ENCODE measurements around the gene TREM1. TPM values are rescaled to one million over a fixed set of nuclear protein-coding genes. Genes with fewer than 3 reads are reported as not detected.
"Not testable (repeated sequence)": the region's sequence is repeated elsewhere in the genome, so short reads cannot be mapped to it uniquely, and the experiment has no call there.

TREM1 gene
- total RNA-seq, 4 donors from 2014 or later: 1.1 to 3.3 (median 2.1) TPM

- no peak overlapping the region for H3K4me3 ChIP-seq
- 72 to 74% methylated on average over 7 of the region's 7 CpGs for WGBS, 2 donors
- no peaks in the 10 kb centered on the region for H3K27me3 ChIP-seq
- no peak for TF ChIP-seq CTCF (IDR thresholded peaks at IDR 0.05)
- TF ChIP-seq EP300 (IDR thresholded peaks at IDR 0.05): no peak
- no peak for TF ChIP-seq POLR2A (IDR thresholded peaks at IDR 0.05)
- H3K9me3 ChIP-seq: peaks cover 0 to 4% (median 0%) of the 10 kb centered on the region in 4 donors
- no peak for DNase-seq (ENCODE audit: low spot score in 2 of 2)
- no peaks in the 10 kb centered on the region for H3K4me1 ChIP-seq
- H3K36me3 ChIP-seq: no peaks in the 10 kb centered on the region
- no peak overlapping the region for H3K27ac ChIP-seq
Measured at GRCh38 chr6:41247882-41248705, 38.4 kb downstream of the TREM1 start.

- H3K4me1 ChIP-seq: no peaks in the 10 kb centered on the region
- no peaks in the 10 kb centered on the region for H3K36me3 ChIP-seq
- TF ChIP-seq CTCF (IDR thresholded peaks at IDR 0.05) (no peak), EP300 (IDR thresholded peaks at IDR 0.05) (no peak), POLR2A (IDR thresholded peaks at IDR 0.05) (no peak)
- no peak overlapping the region for H3K27ac ChIP-seq
- no peak for DNase-seq (ENCODE audit: low spot score in 2 of 2)
- H3K4me3 ChIP-seq: no peak overlapping the region
- WGBS, 2 donors: 68 to 74% methylated on average over 7 to 9 of the region's 9 CpGs
- H3K27me3 ChIP-seq: no peaks in the 10 kb centered on the region
- peaks cover 0 to 4% (median 0%) of the 10 kb centered on the region in 4 donors for H3K9me3 ChIP-seq
Measured at GRCh38 chr6:41247288-41247865, 39.1 kb downstream of the TREM1 start.

GRCh38 chr6:41246529-41246928 is 40.0 kb downstream of the TREM1 start:
- H3K4me3 ChIP-seq; DNase-seq (ENCODE audit: low spot score in 2 of 2); H3K9me3 ChIP-seq; H3K36me3 ChIP-seq; H3K27ac ChIP-seq; H3K27me3 ChIP-seq; H3K4me1 ChIP-seq: not testable (repeated sequence)
- 92 to 96% methylated on average over 4 of the region's 4 CpGs for WGBS, 2 donors

GRCh38 chr6:41239467-41240159 is 46.9 kb downstream of the TREM1 start:
- 6 to 9% methylated on average over 22 of the region's 22 CpGs for WGBS, 2 donors
- no peak overlapping the region for H3K27ac ChIP-seq
- DNase-seq (ENCODE audit: low spot score in 2 of 2): no peak
- no peak overlapping the region for H3K4me3 ChIP-seq
- peaks cover 0 to 4% (median 0%) of the 10 kb centered on the region in 4 donors for H3K4me1 ChIP-seq
- no peaks in the 10 kb centered on the region for H3K9me3 ChIP-seq
- TF ChIP-seq POLR2A (IDR thresholded peaks at IDR 0.05): no peak
- TF ChIP-seq CTCF (IDR thresholded peaks at IDR 0.05): no peak
- no peak for TF ChIP-seq EP300 (IDR thresholded peaks at IDR 0.05)
- no peaks in the 10 kb centered on the region for H3K36me3 ChIP-seq
- H3K27me3 ChIP-seq: peaks cover 2 to 36% of the 10 kb centered on the region in 2 donors

- Histone ChIP-seq H3K9me3 (no peaks in the 10 kb centered on the region), H3K4me1 (peaks cover 0 to 4% (median 0%) of the 10 kb centered on the region in 4 donors), H3K4me3 (no peak overlapping the region), H3K36me3 (no peaks in the 10 kb centered on the region), H3K27me3 (peaks cover 2 to 36% of the 10 kb centered on the region in 2 donors), H3K27ac (no peak overlapping the region)
- 75 to 79% methylated on average over 5 of the region's 5 CpGs for WGBS, 2 donors
- no peak for TF ChIP-seq EP300 (IDR thresholded peaks at IDR 0.05)
- no peak for TF ChIP-seq CTCF (IDR thresholded peaks at IDR 0.05)
- no peak for TF ChIP-seq POLR2A (IDR thresholded peaks at IDR 0.05)
- no peak for DNase-seq (ENCODE audit: low spot score in 2 of 2)
Measured at GRCh38 chr6:41237128-41237527, 49.4 kb downstream of the TREM1 start.
